ENCODE measurements around the gene TNRC18. TPM values are rescaled to one million over a fixed set of nuclear protein-coding genes. Genes with fewer than 3 reads are reported as not detected.

Gene TNRC18
- total and polyA plus RNA-seq, 2 of the 8 experiments (the other 6 are each of a cell fraction or from before 2014, with no cell fraction given) = 1.7 to 8.6 TPM

DNA sequence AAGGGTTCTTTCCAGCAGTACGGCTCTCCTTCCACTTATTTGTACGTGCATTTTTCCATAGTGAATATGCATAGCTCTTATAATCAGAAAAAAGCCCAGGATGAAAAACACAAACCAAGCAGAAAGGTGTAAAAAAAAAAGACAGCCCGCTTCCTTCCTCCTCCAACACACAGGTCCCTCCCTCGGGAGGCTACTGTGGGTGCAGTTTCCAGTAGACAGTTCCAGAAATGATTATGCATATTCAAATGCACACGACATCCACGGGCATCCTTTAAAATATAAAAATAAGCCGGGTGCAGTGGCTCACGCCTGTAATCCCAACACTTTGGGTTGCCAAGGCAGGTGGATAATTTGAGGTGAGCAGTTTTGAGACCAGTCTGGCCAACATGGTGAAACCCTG is 59.9 kb downstream of the TNRC18 start:
- H3K4me2 ChIP-seq (ENCODE audit: insufficient read depth in 1 of 2, low read depth in 2 of 2, low read length in 2 of 2) = no peak overlapping the region
- H4K5ac ChIP-seq (ENCODE audit: insufficient read length, low read depth, low read length) = no peak overlapping the region
- no peak overlapping the region for H3K18ac ChIP-seq (ENCODE audit: extremely low read depth, low read length)
- no peak overlapping the region for H3K4me3 ChIP-seq (ENCODE audit: extremely low read depth in 1 of 4, insufficient read depth in 2 of 4, low read depth in 3 of 4, low read length in 4 of 4)
- H2BK5ac ChIP-seq (ENCODE audit: low read depth, low read length) = no peak overlapping the region
- H3K79me1 ChIP-seq (ENCODE audit: low read depth, low read length) = no peaks in the 10 kb centered on the region
- H2AK5ac ChIP-seq (ENCODE audit: low read depth, low read length) = no peak overlapping the region
- H3K56ac ChIP-seq (replicated peaks; ENCODE audit: insufficient read length, low read depth, low read length) = no peak overlapping the region
- peaks cover 0 to 5% of the 10 kb centered on the region in 2 experiments for H4K20me1 ChIP-seq (replicated peaks in 1 of 2; ENCODE audit: control insufficient read depth in 1 of 2, insufficient read depth in 2 of 2, low read length in 2 of 2)
- POLR2A ChIA-PET (ENCODE audit: partially characterized antibody) = interaction anchor here (0.9 to 1.9 kb wide), 2 partner anchors 19 to 85 kb away, joined by 3 to 5 read pairs; no protein-coding TSS in a partner anchor
- no peaks in the 10 kb centered on the region for H3K9me3 ChIP-seq (ENCODE audit: insufficient read depth in 2 of 2, low read depth in 1 of 2, low read length in 1 of 2)
- no peaks in the 10 kb centered on the region; a peak in 4 of 7 replicates for H3K4me1 ChIP-seq (replicated peaks in 1 of 4; ENCODE audit: control insufficient read depth in 3 of 4, insufficient read depth in 4 of 4, low read length in 3 of 4)
- H2BK120ac ChIP-seq (replicated peaks; ENCODE audit: low read depth, low read length) = no peak overlapping the region
- no peak overlapping the region for H3K14ac ChIP-seq (ENCODE audit: insufficient read length)
- H2BK15ac ChIP-seq (ENCODE audit: low read length) = no peak overlapping the region
- no peak overlapping the region for H3K9ac ChIP-seq (replicated peaks in 1 of 4; ENCODE audit: extremely low read depth in 1 of 4, low read depth in 3 of 4, low read length in 3 of 4)
- DNase-seq (ENCODE audit: low read depth in 1 of 2, low spot score in 2 of 2) (no peak), FAIRE-seq (no peak)
- H3K27ac ChIP-seq (ENCODE audit: low read depth, low read length) = no peak overlapping the region
- no peak overlapping the region for H2AFZ ChIP-seq (ENCODE audit: low read length)
- 86% methylated on average over 8 of the region's 8 CpGs; no CpG with 5 or more reads in 1 of the 2 experiments for WGBS, 2 experiments (ENCODE audit: extremely low coverage in 1 of 2, insufficient coverage in 1 of 2, insufficient read length in 1 of 2, insufficient replicate concordance in 2 of 2, low coverage in 1 of 2, low lambda C conversion rate in 2 of 2, missing lambda C conversion rate in 1 of 2)
- H3K27me3 ChIP-seq (replicated peaks in 1 of 4; ENCODE audit: control insufficient read depth in 3 of 4, extremely low read depth in 1 of 4, insufficient read depth in 3 of 4, low read length in 3 of 4) = no peaks in the 10 kb centered on the region
- H2BK20ac ChIP-seq (ENCODE audit: low read length) = no peak overlapping the region
- H3K23me2 ChIP-seq (ENCODE audit: low read depth, low read length) = no peaks in the 10 kb centered on the region
- H4K8ac ChIP-seq (ENCODE audit: extremely low read depth, insufficient read depth, low read length) = no peak overlapping the region
- no peak overlapping the region for H3K23ac ChIP-seq (ENCODE audit: insufficient read length)
- no peak overlapping the region for H4K91ac ChIP-seq (replicated peaks; ENCODE audit: insufficient read length, low read length)
- H3K79me2 ChIP-seq (ENCODE audit: control insufficient read depth in 1 of 2, insufficient read depth in 2 of 2, low read length in 2 of 2) = no peaks in the 10 kb centered on the region
- CTCF ChIA-PET (ENCODE audit: partially characterized antibody) = interaction anchor here (0.7 to 7.2 kb wide), 12 partner anchors 11 to 316 kb away, joined by 3 to 73 read pairs (median 4); no protein-coding TSS in a partner anchor
- no peaks in the 10 kb centered on the region for H3K36me3 ChIP-seq (ENCODE audit: control insufficient read depth in 2 of 4, insufficient read depth in 4 of 4, low read length in 3 of 4)
- H3K4ac ChIP-seq (replicated peaks; ENCODE audit: insufficient read length, low read depth, low read length) = no peak overlapping the region
- no peak overlapping the region for H2BK12ac ChIP-seq (ENCODE audit: low read depth, low read length)
- no peak for TF ChIP-seq SIX5 (IDR thresholded peaks at IDR 0.05; ENCODE audit: low read depth, low read length)
- TF ChIP-seq HDAC6 (IDR thresholded peaks at IDR 0.05; ENCODE audit: low read depth, low read length) = no peak
- TF ChIP-seq CBX5 (IDR thresholded peaks at IDR 0.05; ENCODE audit: low read depth, low read length) = no peak
- TF ChIP-seq, protein P1, sequence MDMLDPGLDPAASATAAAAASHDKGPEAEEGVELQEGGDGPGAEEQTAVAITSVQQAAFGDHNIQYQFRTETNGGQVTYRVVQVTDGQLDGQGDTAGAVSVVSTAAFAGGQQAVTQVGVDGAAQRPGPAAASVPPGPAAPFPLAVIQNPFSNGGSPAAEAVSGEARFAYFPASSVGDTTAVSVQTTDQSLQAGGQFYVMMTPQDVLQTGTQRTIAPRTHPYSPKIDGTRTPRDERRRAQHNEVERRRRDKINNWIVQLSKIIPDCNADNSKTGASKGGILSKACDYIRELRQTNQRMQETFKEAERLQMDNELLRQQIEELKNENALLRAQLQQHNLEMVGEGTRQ (IDR thresholded peaks at IDR 0.05; ENCODE audit: low read length) = no peak
- no peak for TF ChIP-seq TEAD4 (IDR thresholded peaks at IDR 0.05; ENCODE audit: low read depth, low read length)
- TF ChIP-seq TBP (IDR thresholded peaks at IDR 0.05; ENCODE audit: low read depth, low read length) = no peak
- no peak for TF ChIP-seq HDAC2 (IDR thresholded peaks at IDR 0.05; ENCODE audit: borderline replicate concordance in 1 of 2, low read depth in 2 of 2, low read length in 2 of 2)
- TF ChIP-seq SP4 (IDR thresholded peaks at IDR 0.05; ENCODE audit: low read length) = no peak
- no peak for TF ChIP-seq TAF7 (optimal IDR thresholded peaks at IDR 0.05; ENCODE audit: borderline replicate concordance, low read depth, low read length)
- TF ChIP-seq JUN (IDR thresholded peaks at IDR 0.05; ENCODE audit: low read depth, low read length) = no peak
- no peak for TF ChIP-seq BACH1 (IDR thresholded peaks at IDR 0.05; ENCODE audit: low read length)
- no peak for TF ChIP-seq KDM1A (IDR thresholded peaks at IDR 0.05; ENCODE audit: borderline replicate concordance, low read length)
- TF ChIP-seq ATF3 (IDR thresholded peaks at IDR 0.05; ENCODE audit: insufficient read depth, low read depth, low read length) = no peak
